ENCODE data around the gene ZNF821.
"Not testable (repeated sequence)": the region's sequence is repeated elsewhere in the genome, so short reads cannot be mapped to it uniquely, and the experiment has no call there.

ZNF821 gene

GRCh38 chr16:71855937-71856662 is 27.9 kb downstream of the ZNF821 start:
- DNase-seq, result no peak

GRCh38 chr16:71854369-71854948 is 29.5 kb downstream of the ZNF821 start:
- DNase-seq, result no peak

DNA sequence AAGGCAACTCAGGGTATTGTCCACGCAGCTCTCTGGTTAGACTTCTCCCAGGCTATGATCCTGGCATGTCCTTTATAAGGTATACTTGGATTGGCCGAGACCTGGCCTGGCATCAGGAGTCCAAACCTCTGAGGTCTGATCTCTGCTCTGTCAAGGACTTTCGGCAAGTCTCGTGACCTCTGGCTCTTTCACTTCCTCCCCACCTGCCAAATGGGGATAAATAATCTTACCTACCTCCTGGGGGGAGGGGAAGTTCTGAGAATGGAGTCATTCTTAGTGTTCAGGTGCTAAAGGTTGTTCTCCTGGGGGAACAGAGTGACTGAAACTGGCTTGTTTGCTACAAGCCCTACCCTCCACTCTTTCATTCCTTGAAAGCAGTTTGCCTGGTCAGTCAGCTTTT is 30.6 kb downstream of the ZNF821 start:
- DNase-seq, result peak; percentile 96

DNA sequence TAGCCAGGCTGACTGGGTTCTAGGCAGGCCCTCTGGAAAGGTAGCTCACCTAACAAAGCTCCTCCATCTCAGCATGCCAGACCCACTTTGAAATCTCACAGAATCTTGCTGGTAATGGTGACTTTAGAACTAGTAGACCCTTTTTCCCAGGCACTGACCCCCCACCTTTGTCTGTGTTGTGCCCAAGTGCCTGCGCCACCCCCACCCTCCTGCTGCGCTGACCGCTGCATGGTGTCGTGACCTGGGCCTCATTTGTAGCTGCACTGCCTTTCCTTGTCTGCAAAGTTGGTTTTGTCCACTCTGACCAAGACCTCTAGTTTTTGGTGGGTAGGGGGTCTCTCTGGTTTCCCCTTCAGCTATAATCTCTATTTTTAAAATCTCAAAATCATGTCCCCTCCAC is 31.4 kb downstream of the ZNF821 start:
- no peak for DNase-seq

- no peak for DNase-seq
Measured at GRCh38 chr16:71852158-71852557, 31.8 kb downstream of the ZNF821 start.

DNA sequence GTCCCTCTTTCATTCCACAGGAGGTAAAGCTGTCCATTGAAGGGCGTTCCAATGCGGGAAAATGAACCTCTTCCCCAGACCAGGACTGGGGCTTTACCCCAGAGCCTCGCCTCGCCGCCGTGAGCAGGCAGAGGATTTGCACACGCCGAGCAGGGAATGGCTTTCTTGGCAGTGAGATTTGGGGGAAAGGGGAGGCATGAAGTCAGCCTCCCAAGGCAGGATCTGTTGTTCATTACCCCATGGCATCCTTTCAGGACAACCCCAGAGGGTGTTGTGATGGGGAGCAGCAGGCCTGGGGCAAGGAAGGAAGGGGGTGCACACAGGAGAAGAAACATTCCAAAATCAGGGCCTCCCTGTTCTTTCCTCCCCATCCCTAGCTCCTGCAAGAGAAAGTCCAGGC is 32.2 kb downstream of the ZNF821 start:
- no peak for DNase-seq

DNA sequence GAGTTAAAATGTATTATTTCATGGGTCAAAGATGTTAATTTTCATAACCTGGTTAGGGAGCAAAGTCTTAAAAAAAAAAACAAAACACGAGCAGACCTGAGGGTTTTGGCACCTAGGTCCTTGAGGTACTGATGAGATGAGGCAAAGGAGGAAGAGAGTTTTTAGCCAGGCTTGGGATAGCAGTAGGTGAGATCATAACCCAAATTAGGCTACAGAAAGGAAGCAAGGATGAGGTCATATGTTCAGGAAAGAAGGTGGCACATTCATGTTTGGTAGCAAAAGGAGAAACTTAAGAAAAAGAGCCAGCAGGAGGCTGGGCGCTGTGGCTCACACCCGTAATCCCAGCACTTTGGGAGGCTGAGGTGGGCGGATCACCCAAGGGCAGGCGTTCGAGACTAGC is 35.4 kb downstream of the ZNF821 start:
- DNase-seq, result no peak

- DNase-seq, result no peak
Measured at GRCh38 chr16:71847096-71847495, 36.9 kb downstream of the ZNF821 start.

DNA sequence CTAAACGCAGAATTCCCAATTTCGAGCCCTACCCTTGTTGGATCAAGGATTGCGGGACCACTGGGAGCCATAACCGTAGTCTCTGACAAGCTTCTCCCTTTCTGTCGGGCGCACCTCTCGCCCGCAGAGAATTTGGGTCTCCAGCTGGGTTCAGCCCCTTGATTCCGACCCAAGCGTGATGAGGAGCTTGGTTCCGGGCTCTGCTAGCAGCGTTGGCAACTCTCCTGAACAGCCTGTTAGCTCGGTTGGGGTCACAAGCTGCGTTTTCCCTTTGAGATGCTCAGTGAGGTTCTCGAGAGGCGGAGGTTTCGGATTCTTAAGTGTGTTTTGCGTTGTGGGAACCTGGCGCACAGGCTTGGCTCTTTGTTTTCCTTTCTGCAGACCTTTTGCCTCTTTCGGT is 37.6 kb downstream of the ZNF821 start:
- DNase-seq, result peak; percentile 59

- DNase-seq, result peak; percentile 98
Measured at GRCh38 chr16:71845639-71846430, 38.1 kb downstream of the ZNF821 start, which contains the start of gene ATXN1L. Gene ATXN1L (plus strand): TSS chr16:71845976. CDS start chr16:71849741, 3,765 bp downstream.

GRCh38 chr16:71843572-71843971 is 40.4 kb downstream of the ZNF821 start:
- no peak for DNase-seq

- no peak for DNase-seq
Measured at GRCh38 chr16:71840052-71840451, 43.9 kb downstream of the ZNF821 start.

DNA sequence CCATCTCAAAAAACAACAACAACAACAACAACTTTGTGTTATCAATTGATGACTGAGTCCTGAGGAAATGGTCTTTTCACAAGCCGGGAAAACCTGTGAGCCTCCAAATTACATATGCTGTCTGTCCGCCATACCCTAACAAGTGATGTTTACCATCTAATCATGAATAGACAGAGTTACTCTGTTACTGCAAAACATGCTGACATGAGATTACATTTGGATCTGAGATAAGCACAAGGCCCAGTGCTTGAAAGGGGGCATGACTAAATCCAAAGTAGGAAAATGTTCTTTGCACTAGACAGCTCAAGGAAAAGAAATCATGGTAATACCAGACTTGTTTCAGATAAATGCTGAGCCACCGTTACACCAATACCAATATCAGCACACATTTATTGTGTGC is 46.8 kb downstream of the ZNF821 start:
- DNase-seq, result no peak

DNA sequence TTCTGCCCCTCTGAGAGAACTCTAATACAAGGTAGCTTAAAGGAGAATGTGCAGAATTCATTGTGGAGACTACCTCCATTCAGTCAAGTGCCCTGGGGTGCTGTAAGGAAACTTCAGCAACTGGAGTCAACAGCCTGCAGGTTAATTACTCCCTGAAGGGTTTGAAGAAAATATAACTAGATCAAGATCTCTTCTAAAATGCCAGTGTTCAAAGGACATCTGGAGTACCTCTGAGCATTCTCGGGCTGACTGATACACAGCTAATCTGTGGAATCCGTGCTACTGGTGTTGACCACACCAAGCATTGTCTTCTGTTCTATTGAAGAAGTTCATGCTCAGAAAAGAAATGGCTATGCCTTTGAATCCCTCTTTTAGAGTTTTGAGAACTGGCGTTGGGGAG is 49.7 kb downstream of the ZNF821 start:
- no peak for DNase-seq

- not testable (repeated sequence) for DNase-seq
Measured at GRCh38 chr16:71832112-71832511, 51.9 kb downstream of the ZNF821 start.

- DNase-seq, result not testable (repeated sequence)
Measured at GRCh38 chr16:71831698-71832097, 52.3 kb downstream of the ZNF821 start.

DNA sequence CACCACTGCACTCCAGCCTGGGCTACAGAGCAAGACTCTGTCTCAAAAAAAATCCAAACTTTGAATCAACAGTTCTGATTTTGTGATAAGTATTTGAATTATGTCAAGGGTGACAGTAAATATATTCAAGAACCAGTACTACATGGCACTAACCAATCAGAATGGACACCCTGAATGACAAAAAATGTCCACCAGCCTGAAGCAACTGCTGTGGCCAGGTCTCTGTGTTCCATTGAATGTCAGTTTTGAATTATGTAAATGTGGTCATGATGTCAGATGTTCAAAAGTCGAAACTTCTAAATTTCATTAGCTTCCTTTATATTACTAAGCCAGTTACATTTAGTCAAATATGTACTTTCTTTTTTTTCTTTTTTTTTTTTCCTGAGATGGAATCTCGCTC is 53.6 kb downstream of the ZNF821 start:
- DNase-seq, result no peak

DNA sequence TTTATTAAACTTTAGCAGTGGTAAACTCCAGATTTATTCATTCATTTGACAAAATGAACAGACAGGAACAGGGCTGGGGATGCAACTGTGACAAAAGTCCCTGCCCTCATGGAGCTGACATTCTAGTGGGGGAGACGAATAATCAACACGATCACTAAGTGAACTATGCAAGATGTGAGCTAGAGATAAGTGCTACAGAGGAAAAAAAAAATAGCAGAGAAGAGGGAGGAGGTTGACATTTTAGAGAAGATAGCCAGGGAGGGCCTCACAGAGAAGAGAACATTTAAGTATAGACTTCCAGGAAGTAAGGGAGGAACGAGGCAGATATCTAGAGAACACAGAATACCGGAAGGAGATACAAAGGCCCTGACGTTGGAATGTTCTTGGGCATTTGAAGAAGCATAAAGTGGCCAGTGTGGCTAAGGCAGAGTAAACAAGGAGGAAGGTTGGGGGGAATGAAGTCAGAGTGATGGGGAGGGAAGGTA is 57.4 kb downstream of the ZNF821 start:
- DNase-seq, result no peak

DNA sequence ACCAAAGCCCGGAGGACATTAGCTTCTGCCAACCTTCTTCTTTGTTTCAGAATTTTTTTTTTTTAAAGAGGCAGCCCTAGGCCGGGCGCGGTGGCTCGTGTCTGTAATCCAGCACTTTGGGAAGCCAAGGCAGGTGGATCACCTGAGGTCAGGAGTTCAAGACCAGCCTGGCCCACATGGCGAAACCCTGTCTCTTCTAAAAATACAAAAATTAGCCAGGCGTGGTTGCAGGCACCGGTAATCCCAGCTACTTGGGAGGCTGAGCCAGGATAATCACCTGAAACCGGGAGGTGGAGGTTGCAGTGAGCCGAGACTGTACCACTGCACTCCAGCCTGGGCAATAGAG is 66.9 kb downstream of the ZNF821 start:
- DNase-seq, result peak; percentile 46

DNA sequence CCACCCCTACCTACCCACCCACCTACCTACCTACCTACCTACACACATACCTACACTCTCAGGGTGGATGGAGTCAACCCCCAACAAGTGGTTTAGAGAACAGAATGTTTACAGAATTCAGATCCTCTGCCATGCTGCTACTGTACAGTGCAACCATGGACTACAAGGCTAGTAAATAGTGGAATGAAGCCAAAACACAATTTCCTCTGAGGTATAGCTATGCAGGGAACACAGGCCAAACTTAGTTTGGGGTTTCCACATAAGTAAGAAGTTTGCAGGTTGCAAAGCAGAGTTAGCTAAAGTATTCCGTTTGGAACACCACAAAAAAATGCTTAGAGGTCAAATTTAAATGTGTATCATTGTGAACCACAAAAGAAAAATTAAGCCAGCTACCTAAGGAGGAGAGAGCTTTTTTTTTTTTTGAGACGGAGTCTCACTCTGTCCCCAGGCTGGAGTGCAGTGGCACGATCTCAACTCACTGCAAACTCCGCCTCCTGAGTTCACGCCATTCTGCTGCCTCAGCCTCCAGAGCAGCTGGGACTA is 72.7 kb downstream of the ZNF821 start:
- peak; percentile 59 for DNase-seq

GRCh38 chr16:71810155-71810530 is 73.8 kb downstream of the ZNF821 start:
- not testable (repeated sequence) for DNase-seq

Measured in RPMI8226 (cell line).